Psoas muscle (tissue), 8 donors: Measurements from ENCODE around the gene TMEM150B. TPM values are rescaled to one million over a fixed set of nuclear protein-coding genes. Genes with fewer than 3 reads are reported as not detected.

Experiments
- ATAC-seq, 4 donors: fragments of 200-7000 bp; cut with Tn5 transposase; one replicate each; pipeline ENCODE4 v1.9.1; 2020; ENCODE audit warnings: moderate library complexity in 3 of 4, mild to moderate bottlenecking in 2 of 4
- DNase-seq, 2 donors: peaks; one replicate each; pipeline ENCODE4 v3.0.0-alpha.2; 2020
- H3K27ac ChIP-seq: fragments of 200-600 bp; one replicate; pipeline ENCODE4 v1.8.0; 2022
- H3K27me3 ChIP-seq, 3 donors: fragments of 200-600 bp in 1 of 3; one replicate each; pipeline versions ENCODE4 v1.6.1 to v1.8.0; 2013 to 2022; ENCODE audit warnings: low read length in 2 of 3, mild to moderate bottlenecking in 2 of 3, moderate library complexity in 1 of 3; ENCODE audit not compliant: insufficient read depth in 3 of 3
- H3K36me3 ChIP-seq, 2 donors: fragments of 200-600 bp in 1 of 2; one replicate each; pipeline versions ENCODE4 v1.6.1 to v1.8.0; 2013 to 2022; ENCODE audit warnings: low read depth in 1 of 2, mild to moderate bottlenecking in 1 of 2, moderate library complexity in 1 of 2; ENCODE audit not compliant: insufficient read depth in 1 of 2
- H3K4me1 ChIP-seq: fragments of 200-600 bp; one replicate; pipeline ENCODE4 v1.8.0; 2022
- H3K4me3 ChIP-seq: fragments of 200-600 bp; one replicate; pipeline ENCODE4 v1.8.0; 2022; ENCODE audit warnings: mild to moderate bottlenecking
- H3K9me3 ChIP-seq: fragments of 200-600 bp; one replicate; pipeline ENCODE4 v1.8.0; 2022
- WGBS, 3 donors: extraction: QIAGEN DNeasy Blood & Tissue Kit; methylation state at CpG; one replicate each; pipeline versions ENCODE4 v1.1.6 to v1.1.7; 2013; 5-methylcytosine and 5-hydroxymethylcytosine counted together
- intact Hi-C, 2 donors: fragments of 100-400 bp; cut with DNase I; formaldehyde crosslinking; loops; one replicate each; pipeline versions ENCODE4 v1.11.0 to v1.14.2; 2022
- polyA plus RNA-seq, 3 donors: library from polyadenylated mRNA; stranded (reverse); fragments of 200-250 nt; gene quantifications; one replicate each; pipeline ENCODE4 v1.2.3, GENCODE V29; 2013
- total RNA-seq, 4 donors: library from RNA; stranded (reverse); fragmentation: NEBNext Ultra II Directional in 2 of 4; extraction: Animal tissue kit (Norgen Biotek cat#: 25700) in 2 of 4; gene quantifications; one replicate each; pipeline versions ENCODE4 v1.2.1 to v1.2.4, GENCODE V29; 2021 to 2023
- TF ChIP-seq, protein P1 (sequence below): fragments of 200-600 bp; IDR thresholded peaks from one replicate; pipeline ENCODE4 v1.8.0; 2022; ENCODE audit warnings: antibody characterized with exemption
- donor health status: healthy with polysubstance abuse.
- donor health status: DM: no; HTN: no; CAD: no; lungs with moderate emphysema.
- donor health status: Bipolar disorder and iron deficiency.
- donor health status: healthy.
- donor health status: DM: yes; HTN: yes; CAD: no.
- donor health status: DM: no; HTN: no; CAD: no.
- donor health status: DM: no; HTN: no; CAD: no.
- donor health status: DM: yes; HTN: yes; CAD: no.

Gene TMEM150B
- total and polyA plus RNA-seq, 7 donors, result 0.08 to 1.1 (median 0.38) TPM

DNA sequence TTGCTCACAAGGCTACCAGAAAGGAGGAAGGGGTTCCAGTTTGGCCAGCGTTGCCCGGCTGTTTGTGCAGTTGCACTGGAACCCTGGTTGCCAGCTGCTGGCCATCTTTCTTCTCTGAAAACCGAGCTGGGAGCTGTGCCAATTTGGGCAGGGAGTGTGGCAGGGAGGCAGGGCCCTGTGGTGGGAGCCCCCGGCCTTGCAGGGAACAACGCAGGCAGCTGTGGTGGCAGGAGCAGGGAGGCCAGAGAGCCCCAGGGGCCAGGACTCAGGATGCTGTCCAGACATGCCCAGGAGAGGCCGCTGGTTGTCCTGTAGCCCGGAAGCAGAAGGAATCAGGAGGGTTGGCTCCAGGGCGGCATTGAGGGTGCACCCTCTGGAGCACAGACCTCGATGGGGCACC is 19.3 kb upstream of the TMEM150B start:
- Histone ChIP-seq H3K9me3 (no peaks in the 10 kb centered on the region), H3K4me3 (no peak overlapping the region), H3K27me3 (no peaks in the 10 kb centered on the region), H3K27ac (no peak overlapping the region), H3K36me3 (peaks cover 0 to 30% of the 10 kb centered on the region in 2 donors), H3K4me1 (peaks cover 6% of the 10 kb centered on the region)
- no peak for DNase-seq
- TF ChIP-seq, protein P1, sequence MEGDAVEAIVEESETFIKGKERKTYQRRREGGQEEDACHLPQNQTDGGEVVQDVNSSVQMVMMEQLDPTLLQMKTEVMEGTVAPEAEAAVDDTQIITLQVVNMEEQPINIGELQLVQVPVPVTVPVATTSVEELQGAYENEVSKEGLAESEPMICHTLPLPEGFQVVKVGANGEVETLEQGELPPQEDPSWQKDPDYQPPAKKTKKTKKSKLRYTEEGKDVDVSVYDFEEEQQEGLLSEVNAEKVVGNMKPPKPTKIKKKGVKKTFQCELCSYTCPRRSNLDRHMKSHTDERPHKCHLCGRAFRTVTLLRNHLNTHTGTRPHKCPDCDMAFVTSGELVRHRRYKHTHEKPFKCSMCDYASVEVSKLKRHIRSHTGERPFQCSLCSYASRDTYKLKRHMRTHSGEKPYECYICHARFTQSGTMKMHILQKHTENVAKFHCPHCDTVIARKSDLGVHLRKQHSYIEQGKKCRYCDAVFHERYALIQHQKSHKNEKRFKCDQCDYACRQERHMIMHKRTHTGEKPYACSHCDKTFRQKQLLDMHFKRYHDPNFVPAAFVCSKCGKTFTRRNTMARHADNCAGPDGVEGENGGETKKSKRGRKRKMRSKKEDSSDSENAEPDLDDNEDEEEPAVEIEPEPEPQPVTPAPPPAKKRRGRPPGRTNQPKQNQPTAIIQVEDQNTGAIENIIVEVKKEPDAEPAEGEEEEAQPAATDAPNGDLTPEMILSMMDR, result no peak
- 57 to 68% (median 61%) methylated on average over 9 of the region's 9 CpGs for WGBS, 3 donors
- intact Hi-C loops, result loop anchor here in 1 of 2 donors (5.0 kb wide), 1 partner anchor 38 kb away; the partner anchor contains the start of gene TMEM238
- no peak for ATAC-seq

DNA sequence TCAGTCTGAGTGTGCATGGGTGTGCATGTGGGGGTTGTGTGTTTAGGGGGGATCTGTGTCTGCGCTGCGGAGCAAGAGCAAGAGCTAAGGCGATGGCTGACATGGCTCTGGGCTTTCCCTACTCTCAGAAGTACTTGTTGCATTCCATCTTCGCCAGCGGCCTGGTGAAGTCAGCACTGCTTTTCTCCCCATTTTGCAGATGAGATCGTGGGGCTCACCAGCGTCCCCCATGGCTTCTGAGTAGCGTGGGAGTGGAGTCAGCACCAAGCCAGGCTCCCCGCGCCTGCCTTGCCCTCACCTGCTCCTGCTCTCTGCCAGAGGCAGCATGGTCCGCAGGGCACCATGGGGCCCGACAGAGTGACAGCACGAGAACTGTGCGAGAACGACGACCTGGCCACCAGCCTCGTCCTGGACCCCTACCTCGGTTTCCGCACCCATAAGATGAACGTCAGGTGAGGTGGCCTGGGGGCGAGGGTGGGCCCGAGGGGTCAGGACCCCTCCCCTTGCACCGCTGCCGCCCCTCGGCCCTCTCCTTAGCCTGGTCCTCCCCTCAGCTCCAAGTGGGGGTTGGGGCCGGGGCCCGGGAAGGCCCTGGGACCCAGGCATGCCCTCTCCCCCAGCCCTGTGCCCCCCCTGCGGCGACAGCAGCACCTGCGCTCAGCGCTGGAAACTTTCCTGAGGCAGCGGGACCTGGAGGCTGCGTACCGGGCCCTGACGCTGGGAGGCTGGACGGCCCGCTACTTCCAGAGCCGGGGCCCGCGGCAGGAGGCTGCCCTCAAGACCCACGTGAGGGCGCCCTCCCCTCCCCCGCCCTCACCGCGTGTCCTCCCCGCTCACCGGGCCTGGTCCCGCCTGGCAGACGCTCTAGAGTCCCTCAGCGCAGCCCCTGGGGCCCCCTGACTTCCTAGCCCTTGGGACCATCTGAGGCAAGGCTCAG is 16.7 kb upstream of the TMEM150B start:
- Histone ChIP-seq H3K4me1 (peaks cover 12% of the 10 kb centered on the region), H3K4me3 (peak overlapping the region; percentile 75), H3K27me3 (peaks cover 0 to 5% (median 0%) of the 10 kb centered on the region in 3 donors), H3K27ac (no peak overlapping the region), H3K36me3 (peaks cover 0 to 25% of the 10 kb centered on the region in 2 donors), H3K9me3 (no peaks in the 10 kb centered on the region)
- DNase-seq, result no peak
- no peak for ATAC-seq
- intact Hi-C loops, result loop anchor here in 1 of 2 donors (5.0 kb wide), 1 partner anchor 40 kb away; the partner anchor contains the start of gene TMEM238
- TF ChIP-seq, protein P1, result no peak
- 83 to 85% (median 84%) methylated on average over 40 to 50 of the region's 50 CpGs for WGBS, 3 donors

DNA sequence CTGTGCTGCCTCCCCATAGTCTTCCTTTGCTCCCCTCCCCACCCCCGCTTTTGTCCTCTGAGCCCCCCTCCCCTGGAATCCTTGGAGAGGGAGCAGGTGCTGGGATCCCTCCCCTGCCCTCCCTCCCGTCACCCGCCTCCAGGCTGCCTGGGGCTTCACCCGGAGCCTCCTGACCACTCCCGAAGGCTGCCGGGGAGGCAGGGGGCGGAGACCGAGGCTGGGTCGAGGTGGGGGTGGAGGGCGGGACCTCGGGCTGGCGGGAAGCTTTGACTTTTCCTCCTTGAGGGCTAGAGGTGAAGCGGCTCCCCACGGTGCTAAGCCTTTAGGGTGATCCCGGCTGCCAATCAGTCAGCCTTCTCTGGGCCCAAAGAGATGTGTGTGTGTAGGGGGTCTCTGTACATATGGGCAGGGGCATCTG is 16.0 kb upstream of the TMEM150B start:
- Histone ChIP-seq H3K27me3 (peaks cover 0 to 5% (median 0%) of the 10 kb centered on the region in 3 donors), H3K27ac (no peak overlapping the region), H3K4me1 (peaks cover 12% of the 10 kb centered on the region), H3K9me3 (no peaks in the 10 kb centered on the region), H3K4me3 (peak overlapping the region; percentile 75), H3K36me3 (peaks cover 0 to 19% of the 10 kb centered on the region in 2 donors)
- WGBS, 3 donors, result 6 to 9% (median 8%) methylated on average over 15 of the region's 15 CpGs
- DNase-seq (peak; percentile 71 to 76), ATAC-seq (no peak)
- TF ChIP-seq, protein P1, result no peak
- intact Hi-C loops, result loop anchor here in 1 of 2 donors (5.0 kb wide), 1 partner anchor 41 kb away; the partner anchor contains the start of gene TMEM238

DNA sequence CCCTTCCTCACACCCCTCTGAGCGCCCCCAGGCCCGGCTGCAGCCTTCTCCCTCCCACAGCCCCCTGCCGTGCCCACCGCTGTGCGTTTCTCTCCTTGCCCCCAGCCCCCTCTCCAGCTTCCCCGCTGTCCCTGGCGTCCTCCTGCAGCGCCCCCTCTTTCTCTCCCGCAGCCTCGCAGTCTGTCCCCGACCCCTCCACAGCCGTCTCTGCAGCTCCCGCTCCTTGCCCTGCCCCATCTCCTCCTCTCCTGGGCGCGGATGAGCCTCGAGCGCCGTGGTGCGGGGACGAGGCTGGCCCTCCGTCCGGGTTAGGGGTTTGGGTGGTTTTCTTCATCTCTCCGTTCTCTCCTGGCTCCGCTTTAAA is 15.6 kb upstream of the TMEM150B start:
- TF ChIP-seq, protein P1, result no peak
- no peaks in the 10 kb centered on the region for H3K9me3 ChIP-seq
- H3K27ac ChIP-seq, result no peak overlapping the region
- peaks cover 0 to 19% of the 10 kb centered on the region in 2 donors for H3K36me3 ChIP-seq
- 2 to 7% (median 5%) methylated on average over 23 to 24 of the region's 24 CpGs for WGBS, 3 donors
- H3K27me3 ChIP-seq, result peaks cover 0 to 6% (median 0%) of the 10 kb centered on the region in 3 donors
- intact Hi-C loops, result loop anchor here in 1 of 2 donors (5.0 kb wide), 1 partner anchor 42 kb away; the partner anchor contains the start of gene TMEM238
- DNase-seq (no peak), ATAC-seq (no peak)
- peak overlapping the region; percentile 75 for H3K4me3 ChIP-seq
- H3K4me1 ChIP-seq, result peaks cover 12% of the 10 kb centered on the region
